Heart left ventricle (tissue), 16 donors: Measurements from ENCODE around the gene CELF4. TPM values are rescaled to one million over a fixed set of nuclear protein-coding genes. Genes with fewer than 3 reads are reported as not detected.

Experiments
- ATAC-seq, 4 donors: fragments of 200-7000 bp; cut with Tn5 transposase; one replicate each; pipeline ENCODE4 v1.9.1; 2020 to 2022; ENCODE audit warnings: moderate library complexity in 4 of 4, mild to moderate bottlenecking in 3 of 4, moderate number of reproducible peaks in 1 of 4
- DNase-seq, 5 donors: peaks; one replicate each; pipeline ENCODE4 v3.0.0-alpha.2; 2020
- H3K27ac ChIP-seq, 12 donors: fragments of 200-600 bp; sonication (generic) in 4 of 12; one replicate each; pipeline versions ENCODE4 v1.5.0 to v1.8.0; 2016 to 2022; ENCODE audit warnings: mild to moderate bottlenecking in 2 of 12
- H3K27me3 ChIP-seq, 9 donors: fragments of 200-600 bp; sonication (generic) in 2 of 9; one replicate each; pipeline versions ENCODE4 v1.5.1 to v1.8.0; 2016 to 2022; ENCODE audit warnings: mild to moderate bottlenecking in 3 of 9
- H3K36me3 ChIP-seq, 9 donors: fragments of 200-600 bp; sonication (generic) in 2 of 9; one replicate each; pipeline versions ENCODE4 v1.5.0 to v1.8.0; 2018 to 2022; ENCODE audit warnings: mild to moderate bottlenecking in 2 of 9
- H3K4me1 ChIP-seq, 12 donors: fragments of 200-600 bp; sonication (generic) in 4 of 12; one replicate each; pipeline versions ENCODE4 v1.5.0 to v1.8.0; 2016 to 2022; ENCODE audit warnings: mild to moderate bottlenecking in 3 of 12
- H3K4me3 ChIP-seq, 12 donors: fragments of 200-600 bp; sonication (generic) in 4 of 12; one replicate each; pipeline versions ENCODE4 v1.5.0 to v1.8.0; 2017 to 2022; ENCODE audit warnings: mild to moderate bottlenecking in 9 of 12, moderate library complexity in 4 of 12
- H3K9me3 ChIP-seq, 12 donors: fragments of 200-600 bp; sonication (generic) in 4 of 12; one replicate each; pipeline versions ENCODE4 v1.5.0 to v1.8.0; 2016 to 2022; ENCODE audit warnings: mild to moderate bottlenecking in 1 of 12
- POLR2A ChIP-seq, 2 donors: fragments of 450-650 bp; IDR thresholded peaks; one replicate each; pipeline ENCODE4 v1.6.1; 2017; ENCODE audit warnings: antibody characterized with exemption in 2 of 2, mild to moderate bottlenecking in 2 of 2, moderate library complexity in 2 of 2
- WGBS, 4 donors: extraction: QIAGEN DNeasy Blood & Tissue Kit in 2 of 4; methylation state at CpG; one replicate each; pipeline versions ENCODE4 v1.1.5 to v1.1.7; 2013 to 2018; 5-methylcytosine and 5-hydroxymethylcytosine counted together
- intact Hi-C, 10 donors: fragments of 100-400 bp; cut with DNase I; formaldehyde crosslinking; loops; one replicate each; pipeline versions ENCODE4 v1.11.1 to v1.14.2; 2022
- polyA plus RNA-seq, 2 donors: library from polyadenylated mRNA; stranded (reverse); fragments of 200-250 nt; gene quantifications; one replicate each; pipeline ENCODE4 v1.2.3, GENCODE V29; 2013
- total RNA-seq, 9 donors: library from RNA; depleted of rRNA in 2 of 9; stranded (reverse); fragments of >200 nt in 2 of 9; fragmentation: NEBNext Ultra II Directional in 3 of 9; extraction: Animal tissue kit (Norgen Biotek cat#: 25700) in 3 of 9; gene quantifications; one replicate each; pipeline versions ENCODE4 v1.1.0 to v1.2.4, GENCODE V29; 2016 to 2023
- TF ChIP-seq, protein P1 (sequence below), 12 donors: fragments of 200-600 bp; sonication (generic) in 4 of 12; IDR thresholded peaks; one replicate each; pipeline versions ENCODE4 v1.5.0 to v1.8.0; 2018 to 2022; ENCODE audit warnings: antibody characterized with exemption in 12 of 12, mild to moderate bottlenecking in 5 of 12
- donor health status: ischemic (EF 13 %, LVEDD 7.1; RV severe dilation, severe dysfunction).
- donor health status: healthy with polysubstance abuse.
- donor health status: DM: no; HTN: yes; CAD: no.
- donor health status: DM: no; HTN: no; CAD: no.
- donor health status: ischemic (EF 25% LVEDD 6.9; RV normal size, moderate dysfunction).
- donor health status: ischemic (EF 25% LVEDD 5.7; RV mildly dilated, moderate dysfunction).
- donor health status: healthy.
- donor health status: DM: yes; HTN: yes; CAD: no.
- donor health status: ischemic (EF 35%, LVEDD 5.7; RV mildly dilated, moderate dysfunction).
- donor health status: nonischemic (EF 11% LVEDD 7.7; RV severe dilation, severe dysfunction).
- donor health status: DM: yes; HTN: yes; CAD: no.
- donor health status: PGD.
- donor health status: ischemic (EF 29% LVEDD 5.4; RV normal size, mild dysfunction).
- donor health status: nonischemic (EF 23%, LVEDD 6.1; RV moderate dilation, normal function).

CELF4 gene
- total and polyA plus RNA-seq, 11 donors, result 0.11 to 0.67 (median 0.40) TPM; not detected in 3

DNA sequence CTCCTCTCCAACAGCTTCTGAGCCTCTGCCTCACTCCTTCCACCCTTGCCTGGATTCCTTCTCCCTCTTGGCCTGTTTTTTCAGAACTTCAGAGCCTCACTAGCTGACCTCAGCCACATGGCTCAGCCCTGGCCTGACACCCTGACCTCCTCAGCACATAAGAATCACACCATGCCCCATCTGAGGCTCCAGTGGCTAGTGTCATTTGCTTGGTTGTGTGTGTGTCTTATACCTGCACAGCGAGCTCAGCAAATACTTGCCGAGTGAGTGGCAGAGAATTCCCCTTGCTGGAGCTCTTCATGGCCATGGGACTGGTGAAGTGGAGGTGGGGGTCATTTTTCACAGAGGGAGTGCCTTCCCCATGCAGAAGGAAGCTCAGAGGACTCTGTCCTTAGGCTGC is 70.2 kb downstream of the CELF4 start:
- Histone ChIP-seq H3K27me3 (peaks cover 0 to 21% (median 0%) of the 10 kb centered on the region in 9 donors), H3K4me1 (no peaks in the 10 kb centered on the region), H3K9me3 (no peaks in the 10 kb centered on the region), H3K27ac (no peak overlapping the region), H3K4me3 (no peak overlapping the region), H3K36me3 (no peaks in the 10 kb centered on the region)
- DNase-seq (no peak), ATAC-seq (no peak)
- no peak for TF ChIP-seq POLR2A (IDR thresholded peaks at IDR 0.05)
- TF ChIP-seq, protein P1, sequence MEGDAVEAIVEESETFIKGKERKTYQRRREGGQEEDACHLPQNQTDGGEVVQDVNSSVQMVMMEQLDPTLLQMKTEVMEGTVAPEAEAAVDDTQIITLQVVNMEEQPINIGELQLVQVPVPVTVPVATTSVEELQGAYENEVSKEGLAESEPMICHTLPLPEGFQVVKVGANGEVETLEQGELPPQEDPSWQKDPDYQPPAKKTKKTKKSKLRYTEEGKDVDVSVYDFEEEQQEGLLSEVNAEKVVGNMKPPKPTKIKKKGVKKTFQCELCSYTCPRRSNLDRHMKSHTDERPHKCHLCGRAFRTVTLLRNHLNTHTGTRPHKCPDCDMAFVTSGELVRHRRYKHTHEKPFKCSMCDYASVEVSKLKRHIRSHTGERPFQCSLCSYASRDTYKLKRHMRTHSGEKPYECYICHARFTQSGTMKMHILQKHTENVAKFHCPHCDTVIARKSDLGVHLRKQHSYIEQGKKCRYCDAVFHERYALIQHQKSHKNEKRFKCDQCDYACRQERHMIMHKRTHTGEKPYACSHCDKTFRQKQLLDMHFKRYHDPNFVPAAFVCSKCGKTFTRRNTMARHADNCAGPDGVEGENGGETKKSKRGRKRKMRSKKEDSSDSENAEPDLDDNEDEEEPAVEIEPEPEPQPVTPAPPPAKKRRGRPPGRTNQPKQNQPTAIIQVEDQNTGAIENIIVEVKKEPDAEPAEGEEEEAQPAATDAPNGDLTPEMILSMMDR (IDR thresholded peaks at IDR 0.05), result no peak
- 68 to 95% (median 94%) methylated on average over 2 of the region's 2 CpGs for whole genome bisulfite sequencing, 4 donors
- intact Hi-C loops, result loop anchor here in 1 of 10 donors (10.0 kb wide), 1 partner anchor 61 kb away; no protein-coding TSS in a partner anchor

DNA sequence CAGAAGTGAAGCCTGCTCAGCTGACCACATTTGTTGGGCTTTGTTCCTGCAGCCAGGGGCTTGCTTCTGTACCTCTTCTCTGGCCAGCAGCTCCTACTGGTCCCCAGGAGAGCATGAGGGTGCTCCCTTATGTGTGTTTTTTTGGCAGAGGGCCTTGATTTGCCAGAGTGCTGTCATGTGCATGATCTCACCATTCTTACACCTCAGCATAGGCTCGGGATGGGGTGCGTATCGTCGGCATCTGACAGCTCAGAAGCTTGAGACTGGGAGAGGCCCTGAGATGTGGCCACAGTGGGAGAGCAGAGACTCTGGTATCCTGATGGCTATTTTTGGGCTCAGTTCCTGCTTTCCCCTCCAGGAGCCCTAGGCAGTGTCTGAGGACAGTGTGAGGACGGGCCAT is 71.2 kb downstream of the CELF4 start:
- intact Hi-C loops, result loop anchor here in 1 of 10 donors (10.0 kb wide), 1 partner anchor 60 kb away; no protein-coding TSS in a partner anchor
- no peak overlapping the region for H3K27ac ChIP-seq
- no peak overlapping the region for H3K4me3 ChIP-seq
- no peaks in the 10 kb centered on the region for H3K36me3 ChIP-seq
- TF ChIP-seq, protein P1 (IDR thresholded peaks at IDR 0.05), result no peak
- TF ChIP-seq POLR2A (IDR thresholded peaks at IDR 0.05), result no peak
- ATAC-seq, result no peak
- WGBS, 4 donors, result 55 to 69% (median 64%) methylated on average over 5 of the region's 5 CpGs
- peaks cover 0 to 29% (median 5%) of the 10 kb centered on the region in 9 donors for H3K27me3 ChIP-seq
- H3K4me1 ChIP-seq, result no peaks in the 10 kb centered on the region
- no peaks in the 10 kb centered on the region for H3K9me3 ChIP-seq
- DNase-seq, result no peak

DNA sequence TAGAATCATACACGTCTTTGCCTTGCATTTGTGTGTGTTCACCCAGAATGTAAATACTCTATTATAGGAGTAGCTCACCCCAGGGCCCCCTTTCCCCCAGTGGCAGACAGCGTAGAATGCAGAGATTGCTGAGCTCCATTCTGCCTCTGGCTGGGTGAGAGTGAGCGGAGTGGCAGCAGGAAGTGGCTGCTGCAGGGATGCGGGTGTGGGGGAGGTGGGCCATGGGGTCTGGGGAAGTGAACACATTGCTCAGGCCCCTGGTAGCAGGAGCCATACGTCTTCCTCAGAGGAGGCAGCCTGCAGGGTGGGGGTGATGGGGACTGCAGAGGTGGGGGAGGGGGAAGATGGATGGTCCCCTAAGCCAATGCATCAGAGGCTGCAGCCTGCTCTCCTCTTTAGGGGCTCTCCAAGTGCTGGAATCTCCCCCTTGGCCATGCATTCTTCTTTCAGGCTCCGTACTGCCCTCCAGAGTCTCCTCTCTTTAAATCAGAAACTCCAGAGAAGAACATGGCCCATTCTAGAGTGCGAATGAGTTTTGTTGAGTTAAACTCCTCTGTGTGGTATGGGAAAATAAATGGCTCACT is 72.2 kb downstream of the CELF4 start:
- WGBS, 4 donors, result 57 to 65% (median 63%) methylated on average over 7 of the region's 7 CpGs

DNA sequence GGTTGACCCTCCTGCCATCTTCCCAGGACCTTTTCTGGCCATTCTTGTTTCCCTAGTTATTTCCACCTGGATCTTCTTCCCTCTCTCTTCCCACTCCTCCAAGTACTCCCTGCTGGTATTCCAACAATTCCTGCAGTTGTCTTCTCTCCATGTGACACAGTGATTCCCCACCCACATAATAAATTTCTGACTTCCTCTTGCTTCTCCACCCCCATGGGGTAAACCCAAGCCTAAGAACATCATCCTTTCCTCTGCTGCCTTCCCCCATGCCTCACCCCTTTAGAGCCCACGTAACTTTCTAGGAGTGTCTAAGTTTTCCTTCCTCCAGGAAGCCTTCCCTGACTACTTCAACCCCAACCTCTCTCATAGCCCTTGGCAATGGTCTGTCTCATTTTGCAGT is 72.6 kb downstream of the CELF4 start:
- intact Hi-C loops, result loop anchor here in 1 of 10 donors (10.0 kb wide), 1 partner anchor 58 kb away; no protein-coding TSS in a partner anchor

More for the DNA sequence above, 72.2 kb downstream of the CELF4 start:
- H3K36me3 ChIP-seq, result no peaks in the 10 kb centered on the region
- H3K4me3 ChIP-seq, result no peak overlapping the region
- peaks cover 3 to 39% (median 12%) of the 10 kb centered on the region in 9 donors for H3K27me3 ChIP-seq
- DNase-seq, result no peak
- H3K9me3 ChIP-seq, result no peaks in the 10 kb centered on the region
- intact Hi-C loops, result loop anchor here in 1 of 10 donors (10.0 kb wide), 1 partner anchor 59 kb away; no protein-coding TSS in a partner anchor
- ATAC-seq, result no peak
- H3K27ac ChIP-seq, result no peak overlapping the region
- peaks cover 0 to under 1% (median 0%) of the 10 kb centered on the region in 12 donors for H3K4me1 ChIP-seq
- no peak for TF ChIP-seq POLR2A (IDR thresholded peaks at IDR 0.05)
- TF ChIP-seq, protein P1 (IDR thresholded peaks at IDR 0.05), result no peak

More for the DNA sequence above, 72.6 kb downstream of the CELF4 start:
- no peak for DNase-seq
- TF ChIP-seq POLR2A (IDR thresholded peaks at IDR 0.05), result no peak
- TF ChIP-seq, protein P1 (IDR thresholded peaks at IDR 0.05), result no peak
- H3K9me3 ChIP-seq, result no peaks in the 10 kb centered on the region
- no peak overlapping the region for H3K27ac ChIP-seq
- 62 to 70% (median 65%) methylated on average over 1 of the region's 1 CpG for WGBS, 4 donors
- H3K4me1 ChIP-seq, result peaks cover 0 to 5% (median 0%) of the 10 kb centered on the region in 12 donors
- H3K27me3 ChIP-seq, result peaks cover 3 to 44% (median 17%) of the 10 kb centered on the region in 9 donors
- no peak overlapping the region for H3K4me3 ChIP-seq
- no peak for ATAC-seq
- no peaks in the 10 kb centered on the region for H3K36me3 ChIP-seq
